ENCODE data around the gene SUGP2. TPM values are rescaled to one million over a fixed set of nuclear protein-coding genes. Genes with fewer than 3 reads are reported as not detected.

SUGP2 gene
- polyA plus RNA-seq, 1 donor from 2014 or later = 204 TPM

DNA sequence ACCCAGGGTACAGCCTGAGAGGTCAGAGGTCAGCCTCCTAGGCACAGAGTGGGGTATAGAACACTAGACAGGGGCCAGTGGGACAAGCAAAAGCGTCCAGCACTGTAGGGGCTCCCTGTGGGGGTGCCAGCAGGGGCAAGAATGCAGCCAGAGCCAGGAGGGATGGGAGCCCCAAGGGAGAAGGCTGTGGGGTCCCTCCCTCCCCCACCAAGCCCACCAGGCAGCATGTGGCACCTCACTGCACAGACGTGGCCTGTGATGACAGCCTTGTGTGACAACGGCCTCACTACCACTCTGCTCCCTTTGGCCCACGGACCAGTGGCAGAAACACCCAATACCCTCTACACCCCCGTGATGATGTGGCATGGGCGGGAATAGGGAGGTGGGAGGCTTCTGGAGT lies 10.2 kb upstream of the SUGP2 start:
- H4K20me1 ChIP-seq (ENCODE audit: insufficient read depth) = no peaks in the 10 kb centered on the region
- H3K27ac ChIP-seq (ENCODE audit: low read length) = no peak overlapping the region
- H3K9ac ChIP-seq (ENCODE audit: low read length) = no peak overlapping the region
- TF ChIP-seq RAD21 (conservative IDR thresholded peaks at IDR 0.05) (no peak), EP300 (conservative IDR thresholded peaks at IDR 0.05; ENCODE audit: poor library complexity, severe bottlenecking) (no peak), EZH2 (IDR thresholded peaks at IDR 0.05; ENCODE audit: borderline replicate concordance, insufficient read depth, low read length, poor library complexity, severe bottlenecking) (no peak), SMC3 (conservative IDR thresholded peaks at IDR 0.05; ENCODE audit: poor library complexity) (no peak), CTCF (IDR thresholded peaks at IDR 0.05; ENCODE audit: poor library complexity, severe bottlenecking) (no peak), TAF1 (IDR thresholded peaks at IDR 0.05; ENCODE audit: low read depth) (no peak), MXI1 (conservative IDR thresholded peaks at IDR 0.05; ENCODE audit: poor library complexity, severe bottlenecking) (no peak), REST (IDR thresholded peaks at IDR 0.05; ENCODE audit: borderline replicate concordance) (no peak), POLR2AphosphoS5 (IDR thresholded peaks at IDR 0.05) (no peak)
- H3F3A ChIP-seq (ENCODE audit: insufficient read depth, low read length, poor library complexity, severe bottlenecking) = no peaks in the 10 kb centered on the region
- no peak overlapping the region for H3K4me3 ChIP-seq (ENCODE audit: low read length)
- no peak overlapping the region for H3K4me2 ChIP-seq (ENCODE audit: low read length)
- no peak overlapping the region for H2AFZ ChIP-seq (ENCODE audit: low read depth, low read length)
- H3K9me2 ChIP-seq (ENCODE audit: insufficient read depth, low read length) = no peaks in the 10 kb centered on the region
- no peaks in the 10 kb centered on the region for H3K36me3 ChIP-seq (ENCODE audit: insufficient read depth, low read length)
- H3K79me2 ChIP-seq (replicated peaks; ENCODE audit: insufficient read depth, low read length) = no peaks in the 10 kb centered on the region
- no peaks in the 10 kb centered on the region for H3K27me3 ChIP-seq (ENCODE audit: insufficient read depth, low read depth, low read length)
- H3K9me3 ChIP-seq (ENCODE audit: low read length) = no peaks in the 10 kb centered on the region

DNA sequence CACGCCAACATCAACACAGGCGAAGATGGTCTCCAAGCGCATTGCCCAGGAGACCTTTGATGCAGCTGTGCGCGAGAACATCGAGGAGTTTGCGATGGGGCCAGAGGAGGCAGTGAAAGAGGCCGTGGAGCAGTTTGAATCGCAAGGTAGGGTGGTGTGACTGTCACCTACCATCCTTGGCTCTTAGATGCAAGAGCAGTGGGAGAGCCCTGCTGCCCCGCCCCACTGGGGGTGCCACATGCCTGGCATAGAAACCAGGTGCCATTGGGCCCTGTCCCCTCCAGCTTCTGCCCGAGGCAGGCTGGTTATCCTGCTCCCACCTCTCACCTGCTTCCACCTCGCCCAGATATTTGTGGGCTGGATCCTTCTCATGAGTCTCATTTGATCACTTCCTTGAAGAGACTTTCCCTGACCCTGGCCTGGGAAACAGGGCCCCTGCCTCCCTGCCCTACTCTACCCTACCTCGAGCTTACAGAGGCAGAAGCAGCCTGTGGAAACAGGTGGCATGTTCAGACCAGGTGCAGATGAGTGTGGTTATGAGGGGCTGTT lies 9.5 kb upstream of the SUGP2 start:
- Histone ChIP-seq H3K4me3 (ENCODE audit: low read length) (no peak overlapping the region), H3K36me3 (ENCODE audit: insufficient read depth, low read length) (no peaks in the 10 kb centered on the region)
- TF ChIP-seq REST (IDR thresholded peaks at IDR 0.05; ENCODE audit: borderline replicate concordance) (no peak), POLR2AphosphoS5 (IDR thresholded peaks at IDR 0.05) (no peak), MXI1 (conservative IDR thresholded peaks at IDR 0.05; ENCODE audit: poor library complexity, severe bottlenecking) (no peak), EP300 (conservative IDR thresholded peaks at IDR 0.05; ENCODE audit: poor library complexity, severe bottlenecking) (no peak), RAD21 (conservative IDR thresholded peaks at IDR 0.05) (no peak), TAF1 (IDR thresholded peaks at IDR 0.05; ENCODE audit: low read depth) (no peak), CTCF (IDR thresholded peaks at IDR 0.05; ENCODE audit: poor library complexity, severe bottlenecking) (no peak), SMC3 (conservative IDR thresholded peaks at IDR 0.05; ENCODE audit: poor library complexity) (no peak), EZH2 (IDR thresholded peaks at IDR 0.05; ENCODE audit: borderline replicate concordance, insufficient read depth, low read length, poor library complexity, severe bottlenecking) (no peak)

More for the DNA sequence above, 9.5 kb upstream of the SUGP2 start:
- Histone ChIP-seq H3K9me2 (ENCODE audit: insufficient read depth, low read length) (no peaks in the 10 kb centered on the region), H4K20me1 (ENCODE audit: insufficient read depth) (no peaks in the 10 kb centered on the region), H3K9ac (ENCODE audit: low read length) (no peak overlapping the region), H3K27ac (ENCODE audit: low read length) (no peak overlapping the region), H3K4me2 (ENCODE audit: low read length) (no peak overlapping the region), H2AFZ (ENCODE audit: low read depth, low read length) (no peak overlapping the region), H3K9me3 (ENCODE audit: low read length) (no peaks in the 10 kb centered on the region), H3K27me3 (ENCODE audit: insufficient read depth, low read depth, low read length) (no peaks in the 10 kb centered on the region), H3K79me2 (replicated peaks; ENCODE audit: insufficient read depth, low read length) (no peaks in the 10 kb centered on the region), H3F3A (ENCODE audit: insufficient read depth, low read length, poor library complexity, severe bottlenecking) (no peaks in the 10 kb centered on the region)

Measured in neural cell (in vitro differentiated cells).